GM19463 (cell line): ENCODE results near the gene CFAP300.

ENCODE experiments used
- ATAC-seq: cut with Tn5 transposase; IDR thresholded peaks from one replicate; pipeline ENCODE4 v1.9.1; 2021; ENCODE audit warnings: mild to moderate bottlenecking, moderate library complexity; ENCODE audit not compliant: unreplicated experiment

CFAP300 gene

DNA sequence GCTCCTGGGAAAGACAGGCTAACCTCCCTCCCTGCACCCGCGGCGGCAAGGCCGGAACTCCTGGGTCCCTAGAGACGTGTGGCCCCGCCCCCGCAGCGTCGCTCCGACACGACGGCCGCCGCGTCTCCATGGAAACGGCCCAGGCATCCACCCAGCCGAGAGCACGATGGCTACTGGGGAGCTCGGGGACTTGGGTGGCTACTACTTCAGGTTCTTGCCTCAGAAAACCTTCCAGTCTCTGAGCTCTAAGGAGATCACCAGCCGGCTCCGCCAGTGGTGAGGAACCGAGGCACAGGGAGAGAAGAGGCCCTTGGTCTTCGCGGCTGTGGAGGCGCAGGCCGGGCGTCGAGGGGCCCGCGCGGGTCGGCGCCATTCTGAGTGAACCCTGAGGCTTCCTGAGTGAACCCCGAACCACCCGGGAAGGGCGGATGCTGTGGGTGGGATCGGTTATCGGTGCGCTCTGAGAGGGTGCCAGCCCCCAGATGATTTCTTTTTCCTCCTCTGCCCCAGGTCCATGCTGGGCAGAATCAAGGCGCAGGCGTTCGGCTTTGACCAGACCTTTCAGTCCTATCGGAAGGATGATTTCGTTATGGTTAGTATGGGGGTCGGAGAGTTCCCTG, at the start of gene CFAP300:
CFAP300 (plus strand) TSS at position 133 of the 620 bp plus-strand sequence; CDS start at position 167, 34 bp downstream.
- ATAC-seq = no peak

DNA sequence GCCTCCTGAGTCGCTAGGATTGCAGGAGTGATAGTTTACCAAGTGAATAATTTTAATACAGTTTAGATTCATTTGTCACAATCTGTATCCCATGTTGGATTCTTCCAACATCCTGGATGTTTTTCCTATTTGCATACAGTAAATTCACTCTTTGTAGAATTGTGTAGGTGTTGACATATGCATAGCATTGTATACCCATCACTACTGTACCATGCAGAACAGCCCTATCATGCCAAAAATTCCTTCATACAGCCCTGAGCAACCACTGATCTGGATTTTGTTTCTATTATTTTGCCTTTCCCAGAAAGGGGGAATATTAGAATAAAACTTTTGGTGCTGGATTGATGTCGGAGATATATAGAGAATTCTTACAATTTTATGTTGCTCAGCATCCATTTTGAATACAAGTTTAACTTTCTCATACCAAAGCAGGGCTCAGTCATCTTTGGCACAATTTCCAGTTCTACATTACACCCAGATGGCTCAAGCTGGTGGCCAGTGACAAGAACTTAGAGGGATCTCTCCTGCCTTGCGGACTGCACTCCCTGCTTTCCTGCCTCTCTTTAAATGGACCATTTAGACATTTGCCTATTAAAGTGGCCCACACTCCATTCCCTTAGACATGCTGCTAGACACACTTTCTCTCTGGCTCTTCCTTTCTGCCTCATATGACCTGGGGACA, 45.4 kb upstream of the CFAP300 start:
- ATAC-seq = no peak

DNA sequence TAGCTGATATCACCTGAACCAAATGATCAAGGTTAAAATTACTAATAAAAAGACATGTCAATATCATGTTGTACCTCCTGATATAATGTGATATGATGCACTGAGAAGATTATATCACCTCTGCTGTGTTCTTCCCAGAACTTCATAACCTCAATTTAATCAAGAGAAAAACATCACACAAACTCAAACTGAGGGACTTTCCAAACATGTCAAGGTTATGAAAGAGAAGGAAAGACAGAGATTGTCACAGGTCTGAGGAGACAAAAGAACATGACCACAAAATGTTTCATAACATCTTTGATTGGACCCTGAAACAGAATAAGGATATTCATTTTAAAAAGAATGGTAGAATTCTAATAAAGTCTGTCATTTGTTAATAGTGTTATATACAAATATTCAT, 43.0 kb upstream of the CFAP300 start:
- no peak for ATAC-seq

DNA sequence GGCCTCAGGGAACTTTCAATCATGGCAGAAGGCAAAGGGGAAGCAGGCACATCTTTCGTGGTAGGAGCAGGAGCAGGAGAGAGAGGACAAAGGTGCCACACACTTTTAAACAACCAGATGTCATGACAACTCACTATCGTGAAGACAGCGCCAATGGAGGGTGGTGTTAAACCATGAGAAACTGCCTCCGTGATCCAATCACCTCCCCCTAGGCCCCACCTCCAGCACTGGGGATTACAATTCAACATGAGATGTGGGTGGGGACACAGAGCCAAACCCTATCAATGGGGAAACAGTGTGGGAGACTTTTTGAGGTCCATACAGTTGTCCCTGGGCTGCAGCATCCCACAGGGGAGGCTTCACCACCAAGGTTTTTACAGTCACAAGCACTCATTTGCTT, 41.9 kb upstream of the CFAP300 start:
- ATAC-seq = no peak

DNA sequence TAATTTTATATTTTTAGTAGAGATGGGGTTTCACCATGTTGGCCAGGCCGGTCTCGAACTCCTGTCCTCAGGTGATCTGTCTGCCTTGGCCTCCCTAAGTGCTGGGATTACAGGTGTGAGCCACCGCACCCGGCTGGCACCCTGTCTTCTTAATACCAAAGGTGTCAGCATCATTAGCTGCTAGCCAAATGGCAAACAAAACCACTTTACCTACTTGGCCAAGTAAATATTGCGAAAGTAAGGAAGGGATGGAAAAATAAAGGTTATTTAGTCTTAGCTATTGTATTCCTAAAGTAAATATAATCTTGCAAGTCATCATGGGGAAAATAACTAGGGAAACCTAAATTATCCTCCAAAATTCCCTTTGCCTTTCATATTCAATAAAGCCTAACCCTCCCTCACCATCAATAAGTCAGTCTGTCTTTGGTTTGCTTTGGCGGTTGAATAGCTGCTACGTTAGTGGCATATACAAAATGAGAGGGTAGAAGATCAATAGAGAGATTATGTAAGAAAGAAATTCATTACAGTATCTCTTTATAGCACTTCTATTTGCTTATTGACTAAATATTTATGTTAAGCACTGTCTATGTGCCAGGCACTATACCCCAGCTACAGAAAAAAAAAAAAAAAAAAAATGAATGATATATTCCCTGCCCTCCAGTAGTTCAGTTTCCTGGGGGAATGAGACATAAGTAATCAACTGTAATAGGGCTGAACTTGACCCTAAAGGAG, 40.2 kb upstream of the CFAP300 start:
- ATAC-seq = no peak

DNA sequence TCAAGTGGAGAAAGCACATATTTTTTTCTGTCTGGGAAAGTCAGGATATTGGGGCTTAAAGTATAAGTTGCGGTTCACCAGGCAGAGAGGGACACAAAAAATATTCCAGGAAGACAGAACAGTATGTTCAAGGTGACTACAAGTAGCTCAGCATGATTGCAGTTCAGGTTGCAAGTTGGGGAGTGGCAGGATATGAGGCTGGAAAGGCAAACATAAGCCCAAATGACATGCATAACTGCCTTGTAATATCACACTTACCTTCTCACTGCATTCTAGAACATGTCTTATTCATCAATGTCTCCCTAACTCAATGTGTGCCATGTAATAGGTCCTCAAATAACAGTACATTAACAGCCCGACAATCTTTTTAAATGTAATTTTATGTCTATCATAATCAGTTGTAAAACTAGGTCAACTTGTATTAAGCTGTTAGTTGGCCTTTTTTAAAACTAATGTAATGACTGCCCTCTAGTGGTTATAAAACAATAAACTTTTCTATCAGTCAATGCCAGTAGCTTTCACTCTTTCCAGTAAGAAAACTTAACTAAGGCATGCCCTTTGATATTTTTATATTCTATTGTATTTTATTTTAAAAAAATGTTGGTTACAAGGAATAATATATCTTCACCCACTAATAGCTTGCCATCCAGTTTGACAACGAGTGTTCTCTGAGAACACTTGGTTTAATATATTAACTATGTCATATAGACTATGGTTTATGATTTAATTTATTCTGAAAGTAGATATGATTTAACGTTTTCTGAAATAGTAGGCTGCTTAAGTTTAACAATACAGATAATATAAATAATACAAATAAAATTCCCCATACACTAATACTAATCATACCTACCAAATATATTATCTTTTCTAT, 39.4 kb upstream of the CFAP300 start:
- ATAC-seq = no peak

DNA sequence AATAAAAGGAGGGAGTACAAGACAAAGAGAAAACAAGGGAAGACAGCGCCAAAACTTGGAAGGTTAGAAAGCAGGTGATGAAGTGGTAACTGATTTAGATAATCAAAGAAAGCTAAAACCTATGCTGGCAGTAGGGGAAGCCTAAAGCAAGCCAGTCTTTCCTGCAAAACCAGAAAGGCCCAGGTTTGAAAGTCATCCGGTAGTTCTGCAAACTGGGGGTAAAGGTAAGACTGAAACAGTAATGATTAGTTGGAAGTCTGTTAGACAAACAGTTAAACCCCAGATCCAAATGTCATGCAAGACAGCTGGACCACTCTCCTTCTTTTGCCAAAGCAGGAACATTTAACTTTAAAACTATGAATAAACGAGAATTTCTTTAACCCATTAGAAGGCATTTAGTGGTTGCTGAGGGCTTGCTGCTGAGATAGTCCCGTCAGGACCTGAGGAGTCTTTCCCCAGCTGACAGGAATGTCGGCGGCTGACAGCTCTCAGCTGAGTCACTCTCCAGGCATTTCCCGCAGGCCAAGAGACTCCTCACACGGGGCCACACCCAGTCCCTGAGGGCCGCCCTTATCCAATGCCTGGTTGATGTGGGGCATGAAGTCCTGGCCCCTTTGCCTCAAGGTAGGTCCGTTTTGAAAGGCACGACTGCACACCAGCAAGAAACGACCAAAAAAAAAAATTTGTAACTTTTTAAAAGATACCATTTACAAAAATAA, 36.3 kb upstream of the CFAP300 start:
- ATAC-seq = no peak

DNA sequence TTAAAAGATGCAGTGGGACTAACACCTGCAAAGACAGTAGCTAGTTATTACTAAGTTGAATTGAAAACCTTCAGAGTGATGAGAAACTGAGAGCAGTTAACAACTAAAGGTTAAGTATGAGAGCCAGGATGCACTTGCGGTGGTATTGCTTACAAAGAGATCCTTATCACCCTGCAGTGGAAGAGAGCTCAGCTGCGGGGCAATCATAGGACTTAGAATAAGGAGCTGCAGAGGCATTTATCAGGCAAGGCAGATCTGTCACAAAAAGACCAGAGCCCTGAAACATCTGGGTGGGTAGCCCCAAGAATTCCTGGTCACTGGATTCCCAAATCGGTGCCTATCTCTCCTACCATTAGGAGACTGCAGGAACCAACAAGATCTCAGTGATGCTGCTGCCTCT, 34.3 kb upstream of the CFAP300 start:
- no peak for ATAC-seq

DNA sequence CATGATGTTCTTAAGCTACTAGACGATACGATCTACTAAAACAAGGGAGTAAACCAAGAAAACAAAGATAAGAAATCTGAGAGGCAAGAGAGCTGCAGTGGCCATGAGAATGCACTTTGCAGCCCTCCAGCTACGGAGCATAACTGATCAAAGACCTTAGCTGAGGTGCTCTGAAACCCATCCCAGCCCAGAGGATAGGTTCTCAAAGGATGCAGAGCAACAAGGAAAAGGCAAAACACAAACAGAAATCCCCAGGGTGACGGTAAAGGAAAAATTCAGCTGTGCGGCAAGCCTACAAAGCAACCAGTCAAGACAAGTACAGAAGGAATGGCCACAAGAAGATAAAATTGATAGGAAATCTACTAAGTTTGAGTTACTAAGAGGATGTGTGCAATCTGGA, 32.5 kb upstream of the CFAP300 start:
- no peak for ATAC-seq

DNA sequence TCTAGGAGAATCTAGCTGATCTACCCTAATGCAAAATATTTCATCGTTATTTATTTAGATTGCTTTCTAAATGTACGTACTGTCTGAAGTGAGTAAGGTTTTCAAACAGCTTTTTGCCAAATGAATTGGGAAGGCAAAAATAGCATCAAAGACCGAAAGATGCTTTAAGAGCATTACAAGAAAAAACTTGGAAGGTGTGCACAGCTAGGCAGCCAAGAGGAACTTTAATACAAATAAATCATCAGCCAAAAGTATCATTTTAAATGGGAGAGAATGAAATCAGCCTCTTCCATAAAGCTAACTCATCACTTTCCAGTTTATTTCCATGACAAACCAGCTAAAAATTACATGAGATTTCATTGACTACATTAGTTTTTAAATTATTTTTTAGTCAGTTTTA, 30.2 kb upstream of the CFAP300 start:
- no peak for ATAC-seq

DNA sequence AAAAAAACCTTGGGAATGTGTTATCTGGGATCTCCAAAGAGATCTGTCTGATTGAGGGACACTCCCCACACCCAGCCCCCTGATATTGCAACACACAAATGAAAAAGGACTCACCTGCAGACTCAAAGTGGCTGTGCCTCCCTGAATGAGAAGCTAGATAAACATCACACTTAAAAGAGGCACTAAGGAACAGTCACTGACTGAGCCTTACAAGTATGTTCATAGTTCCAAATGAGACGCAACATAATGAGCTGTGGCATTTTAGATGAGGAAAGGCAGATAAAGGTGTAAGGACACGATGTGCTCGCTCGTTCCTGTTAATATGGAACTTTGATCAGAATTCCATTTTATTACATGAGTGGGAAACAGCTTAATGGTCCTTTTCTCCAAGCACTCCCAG, 21.0 kb upstream of the CFAP300 start:
- ATAC-seq = no peak

DNA sequence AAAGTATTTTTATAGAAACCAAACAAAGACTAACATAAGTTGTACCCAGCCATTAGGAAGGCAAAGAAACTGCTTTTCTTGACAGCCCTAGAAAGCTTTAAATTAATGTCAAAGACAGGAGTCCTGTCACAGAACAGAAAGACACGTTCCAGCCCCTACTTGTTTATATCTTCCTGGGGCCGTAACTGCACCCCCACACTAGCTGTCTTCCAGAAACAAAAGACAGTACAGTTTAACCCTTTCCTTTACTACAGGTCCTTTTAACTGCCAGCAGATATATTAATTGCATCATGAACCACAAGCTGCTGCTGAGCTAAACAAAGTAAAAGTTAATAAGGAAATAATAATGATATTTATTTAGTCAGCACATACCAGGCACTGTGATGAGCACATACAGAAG, 20.3 kb upstream of the CFAP300 start:
- ATAC-seq = no peak

DNA sequence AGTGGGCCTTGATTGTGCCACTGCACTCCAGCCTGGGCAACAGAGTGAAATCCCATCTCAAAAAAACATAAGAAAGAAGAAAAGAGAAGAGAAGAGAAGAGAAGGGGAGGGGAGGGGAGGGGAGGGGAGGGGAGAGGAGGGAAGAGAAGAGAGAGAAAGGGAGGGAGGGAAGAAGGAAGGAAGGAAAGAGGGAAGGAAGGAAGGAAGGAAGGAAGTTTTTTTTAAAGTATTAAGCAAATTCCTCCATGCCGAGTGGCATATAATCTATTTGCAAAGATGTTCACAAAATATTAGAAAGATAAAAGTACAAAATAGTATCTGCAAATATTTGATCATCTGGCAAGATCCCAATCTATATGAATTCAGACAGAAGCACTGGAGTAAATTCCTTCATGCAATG, 10.5 kb upstream of the CFAP300 start:
- ATAC-seq = no peak

DNA sequence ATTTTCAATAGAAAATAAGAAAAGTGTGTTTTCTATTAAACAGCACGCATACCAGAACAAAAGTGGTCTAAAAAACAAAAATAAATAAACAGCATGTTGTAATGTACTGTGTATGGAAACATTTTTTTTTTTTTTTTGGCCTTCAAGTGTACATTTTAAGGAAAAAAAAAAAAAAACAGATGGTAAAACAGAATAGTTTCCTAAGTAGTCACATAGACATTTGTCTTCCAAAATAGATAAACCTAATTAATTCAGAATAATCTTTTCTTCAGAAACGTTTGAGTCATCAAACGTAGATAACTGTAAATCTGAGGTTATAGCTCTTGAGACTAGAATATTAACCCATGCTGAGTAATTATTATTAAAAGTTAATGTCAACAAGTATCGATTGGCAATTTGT, 396 bp upstream of the CFAP300 start:
- no peak for ATAC-seq

DNA sequence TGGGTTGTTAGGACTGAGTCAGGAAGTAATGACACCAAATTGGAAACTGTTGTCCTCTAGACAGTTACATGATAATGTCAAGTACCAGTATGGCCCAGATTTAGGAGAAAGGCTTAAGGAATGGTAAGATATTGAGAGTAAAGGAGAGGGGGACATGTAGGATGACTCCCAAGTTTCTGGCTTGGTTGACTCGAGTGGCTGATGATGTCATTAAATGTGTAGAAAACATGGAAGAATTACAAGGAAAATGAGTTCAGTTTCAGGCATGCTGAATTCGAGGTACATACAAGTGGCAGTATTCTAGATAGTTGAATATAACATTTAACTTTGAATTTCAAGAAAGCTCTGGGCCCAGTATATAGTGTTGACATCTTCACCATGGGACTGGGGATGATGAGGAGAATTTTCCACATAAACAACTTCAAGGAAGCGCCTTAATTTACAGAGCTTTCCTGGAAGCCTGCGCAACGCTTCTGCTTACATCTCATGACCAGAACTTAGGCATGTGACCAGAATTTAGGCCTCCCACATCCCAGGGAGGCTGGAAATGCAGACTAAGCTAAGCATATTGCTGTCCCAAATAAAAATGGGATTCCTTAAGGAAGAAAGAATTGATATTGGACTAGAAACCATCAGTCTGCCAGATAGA, 3.8 kb downstream of the CFAP300 start:
- ATAC-seq = no peak

DNA sequence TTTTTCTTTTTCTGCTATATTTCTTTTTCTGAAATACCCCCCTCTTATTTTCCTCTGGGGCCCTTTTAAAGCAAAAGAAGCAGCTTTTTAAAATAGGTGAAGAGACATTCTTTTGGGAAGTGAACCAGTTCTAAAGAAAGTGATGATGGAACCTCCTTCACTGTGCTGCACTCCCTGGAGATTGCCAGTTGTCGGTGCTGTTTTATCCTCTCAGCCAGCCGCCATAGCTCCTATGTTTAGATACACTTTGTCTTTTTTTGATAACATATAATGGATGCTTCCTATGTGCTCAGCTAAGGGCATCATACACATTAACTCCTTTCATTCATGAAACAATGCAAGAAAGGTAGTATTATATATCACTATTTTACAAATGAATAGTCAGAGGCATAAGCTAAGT, 14.0 kb downstream of the CFAP300 start:
- no peak for ATAC-seq

DNA sequence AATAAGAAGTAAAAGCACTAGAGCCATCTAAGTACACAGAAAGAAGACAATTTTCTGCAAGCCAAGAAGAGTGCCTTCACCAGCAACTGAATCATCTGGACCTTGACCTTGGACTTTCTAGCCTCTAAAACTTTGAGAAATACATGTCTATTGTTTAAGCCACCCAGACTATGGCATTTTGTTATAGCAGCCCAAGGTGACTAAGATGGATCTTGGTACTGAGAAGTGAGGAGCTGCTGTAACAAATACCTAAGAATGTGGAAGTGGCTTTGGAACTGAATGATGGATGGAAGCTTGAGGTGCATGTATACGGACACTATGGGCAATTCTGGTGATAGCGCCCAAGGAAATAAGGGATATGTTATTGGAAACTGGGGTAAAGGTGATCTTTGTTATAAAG, 14.9 kb downstream of the CFAP300 start:
- no peak for ATAC-seq

DNA sequence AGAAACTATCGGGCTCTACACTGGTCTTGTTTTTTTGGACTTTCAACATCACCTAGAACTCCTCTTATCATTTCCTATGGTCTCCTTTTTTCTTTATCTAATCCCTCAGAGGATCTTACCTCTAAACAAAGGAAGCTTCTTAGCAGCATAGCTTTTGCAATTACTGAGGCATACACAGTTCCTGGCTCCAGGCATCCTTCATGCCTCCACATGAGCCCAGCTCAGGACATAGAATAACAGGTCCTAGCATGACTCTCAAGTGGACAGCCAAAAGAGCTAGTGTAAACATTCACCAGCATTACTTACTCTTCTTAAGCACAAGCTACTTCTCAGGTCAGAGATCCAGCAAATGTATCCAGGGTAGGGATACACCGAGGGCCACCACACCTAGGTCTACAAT, 17.1 kb downstream of the CFAP300 start:
- ATAC-seq = no peak

DNA sequence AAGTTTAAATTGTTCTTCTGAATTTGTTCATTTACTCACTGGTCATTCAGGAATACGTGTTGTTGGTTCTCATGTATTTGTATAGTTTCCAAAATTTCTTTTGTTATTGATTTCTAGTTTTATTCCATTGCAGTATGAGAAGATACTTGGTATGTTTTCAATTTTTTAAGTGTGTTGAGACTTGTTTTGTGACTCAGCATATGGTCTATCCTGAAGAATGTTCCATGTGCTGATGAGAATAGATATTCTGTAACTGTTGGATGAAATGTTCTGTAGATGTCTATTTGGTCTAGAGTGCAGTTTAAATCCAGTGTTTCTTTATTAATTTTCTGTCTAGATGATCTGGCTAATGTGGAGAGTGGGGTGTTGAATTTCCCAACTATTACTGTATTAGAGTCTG, 23.5 kb downstream of the CFAP300 start:
- no peak for ATAC-seq
